Hepatocyte (in vitro differentiated cells): Measurements from ENCODE around the gene TRAPPC1. TPM values are rescaled to one million over a fixed set of nuclear protein-coding genes. Genes with fewer than 3 reads are reported as not detected.

Source experiments
- DNase-seq: peaks from one replicate; pipeline ENCODE4 v3.0.0-alpha.2; 2016; ENCODE audit warnings: low spot score
- H2AFZ ChIP-seq: fragments of 200-600 bp; sonication (generic); 2 replicates; pipeline ENCODE4 v1.6.0; 2016; ENCODE audit warnings: antibody characterized with exemption, mild to moderate bottlenecking
- H3K27ac ChIP-seq: fragments of 200-600 bp; sonication (generic); 2 replicates; pipeline ENCODE4 v1.5.1; 2016; ENCODE audit warnings: mild to moderate bottlenecking
- H3K27me3 ChIP-seq: fragments of 200-600 bp; sonication (generic); 2 replicates; pipeline ENCODE4 v1.6.1; 2016
- H3K36me3 ChIP-seq: fragments of 200-600 bp; sonication (generic); replicated peaks from 2 replicates; pipeline ENCODE4 v1.5.1; 2016; ENCODE audit warnings: low read depth; ENCODE audit not compliant: insufficient read depth
- H3K4me1 ChIP-seq: fragments of 200-600 bp; sonication (generic); 2 replicates; pipeline ENCODE4 v1.5.1; 2016; ENCODE audit warnings: mild to moderate bottlenecking, moderate library complexity; ENCODE audit not compliant: insufficient read depth
- H3K4me2 ChIP-seq: fragments of 200-600 bp; sonication (generic); 2 replicates; pipeline ENCODE4 v1.6.0; 2016
- H3K4me3 ChIP-seq: fragments of 200-600 bp; sonication (generic); 2 replicates; pipeline ENCODE4 v1.5.1; 2016; ENCODE audit warnings: mild to moderate bottlenecking
- H3K79me2 ChIP-seq: fragments of 200-600 bp; sonication (generic); 2 replicates; pipeline ENCODE4 v1.6.0; 2017; ENCODE audit warnings: mild to moderate bottlenecking
- H3K9me2 ChIP-seq: fragments of 200-600 bp; sonication (generic); replicated peaks from 2 replicates; pipeline ENCODE4 v1.6.0; 2017; ENCODE audit warnings: mild to moderate bottlenecking; ENCODE audit not compliant: insufficient read depth
- H3K9me3 ChIP-seq: fragments of 200-600 bp; sonication (generic); 2 replicates; pipeline ENCODE4 v1.5.1; 2016; ENCODE audit warnings: low read depth, mild to moderate bottlenecking
- H4K20me1 ChIP-seq: fragments of 200-600 bp; sonication (generic); 2 replicates; pipeline ENCODE4 v1.6.0; 2016; ENCODE audit warnings: mild to moderate bottlenecking; ENCODE audit not compliant: insufficient read depth, poor library complexity, severe bottlenecking
- CTCF ChIP-seq: fragments of 200-600 bp; sonication (generic); IDR thresholded peaks from 2 replicates; pipeline ENCODE4 v1.5.1; 2016; ENCODE audit warnings: antibody characterized with exemption, mild to moderate bottlenecking; ENCODE audit not compliant: poor library complexity
- EZH2 ChIP-seq: fragments of 200-600 bp; sonication (generic); IDR thresholded peaks from 2 replicates; pipeline ENCODE4 v1.6.1; 2016; ENCODE audit warnings: antibody characterized with exemption, mild to moderate bottlenecking, borderline replicate concordance
- EZH2phosphoT487 ChIP-seq: fragments of 200-600 bp; sonication (generic); IDR thresholded peaks from one replicate; pipeline ENCODE4 v1.6.1; 2018; ENCODE audit warnings: antibody characterized with exemption, mild to moderate bottlenecking, low read depth, moderate library complexity; ENCODE audit not compliant: unreplicated experiment, severe bottlenecking
- WGBS: methylation state at CpG from one replicate; pipeline ENCODE4 v1.1.6; 2016; ENCODE audit warnings: low lambda C conversion rate; ENCODE audit errors: missing lambda C conversion rate; 5-methylcytosine and 5-hydroxymethylcytosine counted together
- polyA plus RNA-seq: library from polyadenylated mRNA; unstranded; fragments of >200 nt; fragmentation: Nextera tagmentation; extraction: Ambion mirVana; gene quantifications from 2 replicates; pipeline ENCODE4 v1.2.1, GENCODE V29; 2016
- total RNA-seq: library from RNA; depleted of rRNA; stranded (reverse); fragments of >200 nt; gene quantifications from 2 replicates; pipeline ENCODE4 v1.2.3, GENCODE V29; 2014

Gene TRAPPC1
- total and polyA plus RNA-seq, 2 experiments from 2014 or later: 20.7 to 272 TPM

GRCh38 chr17:7888184-7888920 is 43.4 kb downstream of the TRAPPC1 start, which contains the start of gene CHD3:
TSS of gene CHD3 (plus strand) at chr17:7888789. CDS start at chr17:7889001, 212 bp downstream.
- WGBS: 50% methylated on average over 18 of the region's 18 CpGs
- H3K4me2 ChIP-seq: peak within 1 kb of the TSS; percentile 96
- H3K9me2 ChIP-seq: no peaks in the 10 kb centered on the region

GRCh38 chr17:7887482-7888183 is 44.1 kb downstream of the TRAPPC1 start:
- Histone ChIP-seq H3K36me3 (no peaks in the 10 kb centered on the region), H3K9me2 (no peaks in the 10 kb centered on the region), H3K4me3 (peak overlapping the region; percentile 75), H3K9me3 (no peaks in the 10 kb centered on the region), H3K27me3 (no peaks in the 10 kb centered on the region), H3K4me2 (peak overlapping the region; percentile 96), H2AFZ (no peak overlapping the region), H3K4me1 (peaks cover 33% of the 10 kb centered on the region), H3K27ac (peak overlapping the region; percentile 97), H4K20me1 (peaks cover 7% of the 10 kb centered on the region), H3K79me2 (peaks cover 56% of the 10 kb centered on the region)
- 2% methylated on average over 31 of the region's 35 CpGs for WGBS
- peak; percentile 97 for DNase-seq
- TF ChIP-seq CTCF (no peak), EZH2 (no peak), EZH2phosphoT487 (no peak)

More at GRCh38 chr17:7888184-7888920, 43.4 kb downstream of the TRAPPC1 start, which contains the start of gene CHD3:
- Histone ChIP-seq H3K4me3 (peak within 1 kb of the TSS; percentile 31), H3K79me2 (peaks cover 52% of the 10 kb centered on the region), H4K20me1 (peaks cover 7% of the 10 kb centered on the region), H3K27me3 (no peaks in the 10 kb centered on the region), H3K36me3 (no peaks in the 10 kb centered on the region), H2AFZ (no peak within 1 kb of the TSS), H3K27ac (peak within 1 kb of the TSS; percentile 95), H3K4me1 (peaks cover 26% of the 10 kb centered on the region), H3K9me3 (no peaks in the 10 kb centered on the region)
- TF ChIP-seq EZH2phosphoT487 (no peak), EZH2 (no peak), CTCF (no peak)
- DNase-seq: peak; percentile 79

- H3K4me2 ChIP-seq: peak overlapping the region; percentile 96
- no peak overlapping the region for H2AFZ ChIP-seq
- H3K4me3 ChIP-seq: peak overlapping the region; percentile 75
- DNase-seq: no peak
- peaks cover 7% of the 10 kb centered on the region for H4K20me1 ChIP-seq
- H3K9me2 ChIP-seq: no peaks in the 10 kb centered on the region
- H3K4me1 ChIP-seq: peaks cover 39% of the 10 kb centered on the region
- WGBS: 4% methylated on average over 8 of the region's 8 CpGs
- H3K79me2 ChIP-seq: peaks cover 54% of the 10 kb centered on the region
- H3K27ac ChIP-seq: peak overlapping the region; percentile 97
- TF ChIP-seq EZH2phosphoT487 (no peak), CTCF (no peak), EZH2 (no peak)
- no peaks in the 10 kb centered on the region for H3K9me3 ChIP-seq
- H3K27me3 ChIP-seq: no peaks in the 10 kb centered on the region
- no peaks in the 10 kb centered on the region for H3K36me3 ChIP-seq
Observed at GRCh38 chr17:7887038-7887481, 44.7 kb downstream of the TRAPPC1 start.
